Neural cell (in vitro differentiated cells): ENCODE results near the gene IQCK. TPM values are rescaled to one million over a fixed set of nuclear protein-coding genes. Genes with fewer than 3 reads are reported as not detected.

ENCODE experiments used
- H2AFZ ChIP-seq: fragments of 200-600, 300-800 bp; sonication (generic), shearing (Covaris generic); 2 replicates; pipeline ENCODE4 v1.6.0; 2014; ENCODE audit warnings: low read depth, mild to moderate bottlenecking, antibody characterized with exemption, low read length, moderate library complexity
- H3F3A ChIP-seq: fragments of 200-600 bp; shearing (Covaris generic); 2 replicates; pipeline ENCODE4 v1.6.1; 2016; ENCODE audit warnings: mild to moderate bottlenecking, moderate library complexity, mixed read lengths, antibody characterized with exemption, low read length; ENCODE audit not compliant: insufficient read depth, poor library complexity, severe bottlenecking
- H3K27ac ChIP-seq: fragments of 200-600, 300-800 bp; sonication (generic), shearing (Covaris generic); 2 replicates; pipeline ENCODE4 v1.5.1; 2014; ENCODE audit warnings: mild to moderate bottlenecking, low read length, moderate library complexity
- H3K27me3 ChIP-seq: fragments of 300-800, 200-600 bp; sonication (generic), shearing (Covaris generic); 2 replicates; pipeline ENCODE4 v1.6.0; 2014; ENCODE audit warnings: mild to moderate bottlenecking, low read depth, low read length, moderate library complexity; ENCODE audit not compliant: insufficient read depth
- H3K36me3 ChIP-seq: fragments of 300-800, 200-600 bp; sonication (generic), shearing (Covaris generic); 2 replicates; pipeline ENCODE4 v1.5.1; 2014; ENCODE audit warnings: mild to moderate bottlenecking, antibody characterized with exemption, low read length, moderate library complexity; ENCODE audit not compliant: insufficient read depth
- H3K4me2 ChIP-seq: fragments of 300-800, 200-600 bp; sonication (generic), shearing (Covaris generic); 2 replicates; pipeline ENCODE4 v1.6.0; 2014; ENCODE audit warnings: mild to moderate bottlenecking, low read length
- H3K4me3 ChIP-seq: fragments of 300-800, 200-600 bp; sonication (generic), shearing (Covaris generic); 2 replicates; pipeline ENCODE4 v1.5.1; 2014; ENCODE audit warnings: mild to moderate bottlenecking, low read length, moderate library complexity
- H3K79me2 ChIP-seq: fragments of 200-600 bp; shearing (Covaris generic); replicated peaks from 2 replicates; pipeline ENCODE4 v1.6.0; 2014; ENCODE audit warnings: mild to moderate bottlenecking, low read length, moderate library complexity; ENCODE audit not compliant: insufficient read depth
- H3K9ac ChIP-seq: fragments of 300-800, 200-600 bp; sonication (generic), shearing (Covaris generic); 2 replicates; pipeline ENCODE4 v1.6.1; 2016; ENCODE audit warnings: mild to moderate bottlenecking, low read length, mixed read lengths
- H3K9me2 ChIP-seq: fragments of 200-600 bp; shearing (Covaris generic); 2 replicates; pipeline ENCODE4 v1.6.1; 2016; ENCODE audit warnings: mild to moderate bottlenecking, low read length, mixed read lengths; ENCODE audit not compliant: insufficient read depth
- H3K9me3 ChIP-seq: fragments of 200-600, 300-800 bp; sonication (generic), shearing (Covaris generic); 2 replicates; pipeline ENCODE4 v1.6.1; 2016; ENCODE audit warnings: mild to moderate bottlenecking, mixed run types, low read length, moderate library complexity, mixed read lengths
- H4K20me1 ChIP-seq: fragments of 200-600 bp; shearing (Covaris generic); 2 replicates; pipeline ENCODE4 v1.6.1; 2016; ENCODE audit warnings: mild to moderate bottlenecking, mixed run types; ENCODE audit not compliant: insufficient read depth
- CTCF ChIP-seq: fragments of 450-650 bp; IDR thresholded peaks from 2 replicates; pipeline ENCODE4 v1.5.1; 2014; ENCODE audit warnings: antibody characterized with exemption, mild to moderate bottlenecking, moderate library complexity; ENCODE audit not compliant: poor library complexity, severe bottlenecking
- EP300 ChIP-seq: fragments of 450-650 bp; conservative IDR thresholded peaks from 2 replicates; pipeline ENCODE4 v1.6.1; 2014; ENCODE audit warnings: antibody characterized with exemption, mild to moderate bottlenecking, moderate library complexity; ENCODE audit not compliant: poor library complexity, severe bottlenecking
- EZH2 ChIP-seq: fragments of 200-600, 300-800 bp; shearing (Covaris generic), sonication (generic); IDR thresholded peaks from 2 replicates; pipeline ENCODE4 v1.6.1; 2014; ENCODE audit warnings: antibody characterized with exemption, low read length, borderline replicate concordance, mild to moderate bottlenecking; ENCODE audit not compliant: insufficient read depth, poor library complexity, severe bottlenecking
- MXI1 ChIP-seq: fragments of 450-650 bp; conservative IDR thresholded peaks from 2 replicates; pipeline ENCODE4 v1.6.1; 2014; ENCODE audit warnings: antibody characterized with exemption, mild to moderate bottlenecking; ENCODE audit not compliant: poor library complexity, severe bottlenecking
- POLR2AphosphoS5 ChIP-seq: IDR thresholded peaks from 2 replicates; pipeline ENCODE4 v1.6.1; 2012
- RAD21 ChIP-seq: fragments of 450-650 bp; conservative IDR thresholded peaks from 2 replicates; pipeline ENCODE4 v1.6.1; 2014; ENCODE audit warnings: antibody characterized with exemption, mild to moderate bottlenecking, moderate library complexity
- REST ChIP-seq: IDR thresholded peaks from 2 replicates; pipeline ENCODE4 v1.6.1; 2012; ENCODE audit warnings: borderline replicate concordance
- SMC3 ChIP-seq: fragments of 450-650 bp; conservative IDR thresholded peaks from 2 replicates; pipeline ENCODE4 v1.6.1; 2014; ENCODE audit warnings: antibody characterized with exemption, mild to moderate bottlenecking, moderate library complexity; ENCODE audit not compliant: poor library complexity
- TAF1 ChIP-seq: IDR thresholded peaks from 2 replicates; pipeline ENCODE4 v1.6.1; 2012; ENCODE audit warnings: low read depth
- polyA plus RNA-seq: library from polyadenylated mRNA; depleted of rRNA; stranded (reverse); fragments of >200 nt; gene quantifications from 2 replicates; pipeline ENCODE4 v1.2.3, GENCODE V29; 2014

The IQCK gene
- polyA plus RNA-seq, 1 donor from 2014 or later = 10.2 TPM

DNA sequence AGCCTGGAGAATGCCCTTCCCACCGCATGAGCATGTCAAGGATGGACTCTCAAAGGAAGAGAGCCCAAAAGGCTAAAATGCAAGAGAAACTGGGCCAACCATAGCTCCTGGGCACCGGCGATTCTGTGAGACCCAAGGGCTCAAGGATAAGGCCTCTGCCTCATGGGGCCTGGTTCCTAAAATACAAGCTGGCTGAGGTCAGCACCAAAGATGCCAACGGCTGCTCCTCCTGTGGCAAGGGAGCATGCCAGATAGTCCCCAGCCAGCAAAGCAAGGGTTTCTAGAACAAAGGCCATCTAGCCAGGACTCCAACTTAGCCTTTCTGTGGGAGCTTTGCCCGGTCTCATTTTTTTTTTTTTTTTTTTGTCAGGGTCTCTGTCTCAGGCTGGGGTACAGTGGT is 146.5 kb downstream of the IQCK start:
- H2AFZ ChIP-seq = no peak overlapping the region
- TF ChIP-seq RAD21 = no peak
- TF ChIP-seq EP300 = no peak
- TF ChIP-seq REST = no peak
- no peak for TF ChIP-seq EZH2
- no peak for TF ChIP-seq MXI1
- TF ChIP-seq SMC3 = no peak
- no peak for TF ChIP-seq POLR2AphosphoS5
- no peak for TF ChIP-seq TAF1
- TF ChIP-seq CTCF = no peak
- no peaks in the 10 kb centered on the region for H4K20me1 ChIP-seq
- no peak overlapping the region for H3K9ac ChIP-seq
- H3K79me2 ChIP-seq = peaks cover 17% of the 10 kb centered on the region
- H3K36me3 ChIP-seq = no peaks in the 10 kb centered on the region
- H3K9me3 ChIP-seq = no peaks in the 10 kb centered on the region
- no peak overlapping the region for H3K4me2 ChIP-seq
- H3K27me3 ChIP-seq = no peaks in the 10 kb centered on the region
- H3F3A ChIP-seq = no peaks in the 10 kb centered on the region
- no peak overlapping the region for H3K27ac ChIP-seq
- no peak overlapping the region for H3K4me3 ChIP-seq
- no peaks in the 10 kb centered on the region for H3K9me2 ChIP-seq

GRCh38 chr16:19868421-19868820 is 150.3 kb downstream of the IQCK start:
- H3K9me2 ChIP-seq = no peaks in the 10 kb centered on the region
- H3K9me3 ChIP-seq = no peaks in the 10 kb centered on the region
- H3K79me2 ChIP-seq = peaks cover 15% of the 10 kb centered on the region
- no peak overlapping the region for H2AFZ ChIP-seq
- no peaks in the 10 kb centered on the region for H3F3A ChIP-seq
- no peaks in the 10 kb centered on the region for H3K27me3 ChIP-seq
- no peak overlapping the region for H3K4me3 ChIP-seq
- no peak overlapping the region for H3K27ac ChIP-seq
- no peaks in the 10 kb centered on the region for H4K20me1 ChIP-seq
- H3K9ac ChIP-seq = no peak overlapping the region
- H3K4me2 ChIP-seq = no peak overlapping the region
- peaks cover 5% of the 10 kb centered on the region for H3K36me3 ChIP-seq
- TF ChIP-seq RAD21 (no peak), EP300 (no peak), REST (no peak), SMC3 (no peak), EZH2 (no peak), POLR2AphosphoS5 (no peak), TAF1 (no peak), CTCF (no peak), MXI1 (no peak)
